ENCODE measurements around the gene STK11IP. TPM values are rescaled to one million over a fixed set of nuclear protein-coding genes. Genes with fewer than 3 reads are reported as not detected.

The STK11IP gene
- total and polyA plus RNA-seq, 10 of the 15 experiments (the other 5 are each of a cell fraction or from before 2014, with no cell fraction given): 0.42 to 24.0 (median 11.4) TPM

DNA sequence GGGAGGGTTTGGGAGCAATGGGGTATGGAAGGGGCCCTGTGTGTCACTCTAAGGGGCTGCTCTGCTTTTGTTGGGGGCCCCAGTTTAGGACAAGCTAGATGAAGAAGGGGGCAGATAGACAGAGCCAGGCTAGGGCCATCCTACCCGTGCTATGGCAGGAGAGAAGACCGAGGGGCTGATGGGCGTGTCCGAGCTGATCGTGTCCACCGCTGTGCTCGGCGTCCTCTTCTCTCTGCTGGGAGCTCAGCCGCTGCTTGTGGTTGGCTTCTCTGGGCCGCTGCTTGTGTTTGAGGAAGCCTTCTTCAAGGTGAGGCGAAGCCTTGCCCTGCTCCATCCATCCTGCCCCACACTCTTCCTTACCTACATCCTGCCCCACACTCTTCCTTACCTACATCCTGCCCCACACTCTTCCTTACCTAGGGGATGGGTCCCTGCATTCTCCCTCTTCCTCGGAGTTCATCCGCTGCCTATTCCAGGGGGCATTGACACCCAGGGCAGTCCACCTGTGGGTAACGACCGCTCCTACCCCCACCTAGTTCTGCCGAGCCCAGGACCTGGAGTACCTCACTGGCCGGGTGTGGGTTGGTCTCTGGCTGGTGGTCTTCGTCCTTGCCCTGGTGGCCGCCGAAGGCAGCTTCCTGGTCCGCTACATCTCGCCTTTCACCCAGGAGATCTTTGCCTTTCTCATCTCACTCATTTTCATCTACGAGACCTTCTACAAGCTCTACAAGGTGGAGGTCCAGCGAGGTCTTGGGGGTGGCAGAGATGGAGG, 38.7 kb downstream of the STK11IP start:
- DNase-seq (ENCODE audit: low read depth, low spot score): no peak
- in situ Hi-C loops (cut with MboI) (no loop called here), intact Hi-C loops (cut with micrococcal nuclease; ENCODE audit: unreplicated experiment) (loop anchor here (10.0 kb wide), 1 partner anchor 162 kb away; no protein-coding TSS in a partner anchor)
- Histone ChIP-seq H2AFZ (ENCODE audit: control insufficient read depth, low read depth, low read length) (no peak overlapping the region), H3K4me3 (no peak overlapping the region), H3K36me3 (ENCODE audit: control insufficient read depth in 2 of 2, insufficient read depth in 2 of 2, low read length in 1 of 2) (no peaks in the 10 kb centered on the region), H3K4me1 (ENCODE audit: control insufficient read depth, insufficient read depth, low read length) (no peaks in the 10 kb centered on the region), H3K9ac (ENCODE audit: control insufficient read depth, insufficient read depth, low read length) (no peak overlapping the region), H3K4me2 (ENCODE audit: control insufficient read depth, insufficient read depth) (no peak overlapping the region), H3K9me3 (replicated peaks; ENCODE audit: control insufficient read depth, insufficient read depth, low read length) (no peaks in the 10 kb centered on the region), H3K27me3 (replicated peaks in 1 of 2; ENCODE audit: control insufficient read depth in 2 of 2, insufficient read depth in 2 of 2, low read length in 1 of 2) (no peaks in the 10 kb centered on the region), H3K79me2 (ENCODE audit: control insufficient read depth, insufficient read depth, low read length) (no peaks in the 10 kb centered on the region), H4K20me1 (ENCODE audit: control insufficient read depth, insufficient read depth) (no peaks in the 10 kb centered on the region), H3K27ac (ENCODE audit: control insufficient read depth, insufficient read depth) (no peak overlapping the region)
- CTCF ChIA-PET: no interaction called here
- no peak for TF ChIP-seq SMAD1 (IDR thresholded peaks at IDR 0.05; ENCODE audit: low read depth, partially characterized antibody)
- TF ChIP-seq, protein P1, sequence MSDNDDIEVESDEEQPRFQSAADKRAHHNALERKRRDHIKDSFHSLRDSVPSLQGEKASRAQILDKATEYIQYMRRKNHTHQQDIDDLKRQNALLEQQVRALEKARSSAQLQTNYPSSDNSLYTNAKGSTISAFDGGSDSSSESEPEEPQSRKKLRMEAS (IDR thresholded peaks at IDR 0.05; ENCODE audit: low read depth, low read length): no peak
- TF ChIP-seq, protein P2, sequence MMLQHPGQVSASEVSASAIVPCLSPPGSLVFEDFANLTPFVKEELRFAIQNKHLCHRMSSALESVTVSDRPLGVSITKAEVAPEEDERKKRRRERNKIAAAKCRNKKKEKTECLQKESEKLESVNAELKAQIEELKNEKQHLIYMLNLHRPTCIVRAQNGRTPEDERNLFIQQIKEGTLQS (IDR thresholded peaks at IDR 0.05; ENCODE audit: borderline replicate concordance, extremely low read depth, low read depth, low read length): no peak
- no peak for TF ChIP-seq SUPT20H (IDR thresholded peaks at IDR 0.05; ENCODE audit: borderline replicate concordance, control insufficient read depth, low read depth, low read length)
- TF ChIP-seq, protein P3, sequence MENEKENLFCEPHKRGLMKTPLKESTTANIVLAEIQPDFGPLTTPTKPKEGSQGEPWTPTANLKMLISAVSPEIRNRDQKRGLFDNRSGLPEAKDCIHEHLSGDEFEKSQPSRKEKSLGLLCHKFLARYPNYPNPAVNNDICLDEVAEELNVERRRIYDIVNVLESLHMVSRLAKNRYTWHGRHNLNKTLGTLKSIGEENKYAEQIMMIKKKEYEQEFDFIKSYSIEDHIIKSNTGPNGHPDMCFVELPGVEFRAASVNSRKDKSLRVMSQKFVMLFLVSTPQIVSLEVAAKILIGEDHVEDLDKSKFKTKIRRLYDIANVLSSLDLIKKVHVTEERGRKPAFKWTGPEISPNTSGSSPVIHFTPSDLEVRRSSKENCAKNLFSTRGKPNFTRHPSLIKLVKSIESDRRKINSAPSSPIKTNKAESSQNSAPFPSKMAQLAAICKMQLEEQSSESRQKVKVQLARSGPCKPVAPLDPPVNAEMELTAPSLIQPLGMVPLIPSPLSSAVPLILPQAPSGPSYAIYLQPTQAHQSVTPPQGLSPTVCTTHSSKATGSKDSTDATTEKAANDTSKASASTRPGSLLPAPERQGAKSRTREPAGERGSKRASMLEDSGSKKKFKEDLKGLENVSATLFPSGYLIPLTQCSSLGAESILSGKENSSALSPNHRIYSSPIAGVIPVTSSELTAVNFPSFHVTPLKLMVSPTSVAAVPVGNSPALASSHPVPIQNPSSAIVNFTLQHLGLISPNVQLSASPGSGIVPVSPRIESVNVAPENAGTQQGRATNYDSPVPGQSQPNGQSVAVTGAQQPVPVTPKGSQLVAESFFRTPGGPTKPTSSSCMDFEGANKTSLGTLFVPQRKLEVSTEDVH (IDR thresholded peaks at IDR 0.05; ENCODE audit: low read depth, partially characterized antibody): no peak
- TF ChIP-seq NFYA (IDR thresholded peaks at IDR 0.05; ENCODE audit: borderline replicate concordance, low read depth, low read length): no peak
- TF ChIP-seq KAT2A (conservative IDR thresholded peaks at IDR 0.05; ENCODE audit: control insufficient read depth, low read depth, low read length): no peak
- TF ChIP-seq, protein P4, sequence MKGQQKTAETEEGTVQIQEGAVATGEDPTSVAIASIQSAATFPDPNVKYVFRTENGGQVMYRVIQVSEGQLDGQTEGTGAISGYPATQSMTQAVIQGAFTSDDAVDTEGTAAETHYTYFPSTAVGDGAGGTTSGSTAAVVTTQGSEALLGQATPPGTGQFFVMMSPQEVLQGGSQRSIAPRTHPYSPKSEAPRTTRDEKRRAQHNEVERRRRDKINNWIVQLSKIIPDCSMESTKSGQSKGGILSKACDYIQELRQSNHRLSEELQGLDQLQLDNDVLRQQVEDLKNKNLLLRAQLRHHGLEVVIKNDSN (IDR thresholded peaks at IDR 0.05; ENCODE audit: borderline replicate concordance, extremely low read length, insufficient read depth, low read depth, low read length): no peak
- TF ChIP-seq, protein P5, sequence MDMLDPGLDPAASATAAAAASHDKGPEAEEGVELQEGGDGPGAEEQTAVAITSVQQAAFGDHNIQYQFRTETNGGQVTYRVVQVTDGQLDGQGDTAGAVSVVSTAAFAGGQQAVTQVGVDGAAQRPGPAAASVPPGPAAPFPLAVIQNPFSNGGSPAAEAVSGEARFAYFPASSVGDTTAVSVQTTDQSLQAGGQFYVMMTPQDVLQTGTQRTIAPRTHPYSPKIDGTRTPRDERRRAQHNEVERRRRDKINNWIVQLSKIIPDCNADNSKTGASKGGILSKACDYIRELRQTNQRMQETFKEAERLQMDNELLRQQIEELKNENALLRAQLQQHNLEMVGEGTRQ (IDR thresholded peaks at IDR 0.05; ENCODE audit: borderline replicate concordance, low read depth, low read length): no peak
- POLR2A ChIA-PET: no interaction called here
- no TSS peak for BruUV-seq (replicated peaks)
- 39% methylated on average over 24 of the region's 24 CpGs for WGBS (ENCODE audit: insufficient coverage, insufficient replicate concordance, low lambda C conversion rate, missing lambda C conversion rate)
- RAD21 ChIA-PET (ENCODE audit: unreplicated experiment): no interaction called here
- no peak for ATAC-seq
- SMC1A ChIA-PET (ENCODE audit: uncharacterized antibody, unreplicated experiment): no interaction called here
- FAIRE-seq: no peak
